BE2C (cell line): ENCODE measurements around the gene SLC37A3.
"Not testable (repeated sequence)": the region's sequence is repeated elsewhere in the genome, so short reads cannot be mapped to it uniquely, and the experiment has no call there.

Experiments used
- DNase-seq: peaks from one replicate; pipeline ENCODE4 v3.0.0-alpha.2; 2020
- H3K27me3 ChIP-seq: fragments of 250-450 bp; sonication (Bioruptor Pico); 2 replicates; pipeline ENCODE4 v1.5.1; 2020; ENCODE audit warnings: mild to moderate bottlenecking
- H3K36me3 ChIP-seq: fragments of 250-450 bp; sonication (Bioruptor Pico); 2 replicates; pipeline ENCODE4 v1.5.1; 2020; ENCODE audit warnings: mild to moderate bottlenecking
- H3K4me1 ChIP-seq: fragments of 250-450 bp; sonication (Bioruptor Pico); 2 replicates; pipeline ENCODE4 v1.5.1; 2020
- H3K4me3 ChIP-seq: 2 replicates; pipeline ENCODE4 v1.5.1; 2011; ENCODE audit warnings: low read depth, low read length
- H3K9me3 ChIP-seq: fragments of 250-450 bp; sonication (Bioruptor Pico); 2 replicates; pipeline ENCODE4 v1.5.1; 2020
- TF ChIP-seq, protein P1 (sequence below): IDR thresholded peaks from 2 replicates; pipeline ENCODE4 v1.5.1; 2012; ENCODE audit warnings: mild to moderate bottlenecking, low read depth, low read length

Gene SLC37A3

DNA sequence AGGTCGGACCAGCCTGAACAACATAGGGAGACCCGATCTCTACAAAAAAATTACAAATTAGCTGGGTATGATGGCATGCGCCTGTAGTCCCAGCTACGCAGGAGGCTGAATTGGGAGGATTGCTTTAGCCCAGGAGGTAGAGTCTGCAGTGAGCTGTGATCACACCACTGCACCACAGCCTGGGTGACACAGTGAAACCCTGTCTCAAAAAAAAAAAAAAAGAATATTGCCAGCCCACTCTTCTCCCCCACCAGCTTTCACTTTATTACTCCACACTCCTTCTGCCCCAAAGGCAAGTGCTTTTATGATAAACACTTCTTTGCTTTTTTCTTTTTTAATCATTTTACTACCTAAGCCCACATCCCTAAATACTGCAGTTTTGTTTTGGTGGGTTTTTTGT is 20.3 kb upstream of the SLC37A3 start:
- TF ChIP-seq, protein P1, sequence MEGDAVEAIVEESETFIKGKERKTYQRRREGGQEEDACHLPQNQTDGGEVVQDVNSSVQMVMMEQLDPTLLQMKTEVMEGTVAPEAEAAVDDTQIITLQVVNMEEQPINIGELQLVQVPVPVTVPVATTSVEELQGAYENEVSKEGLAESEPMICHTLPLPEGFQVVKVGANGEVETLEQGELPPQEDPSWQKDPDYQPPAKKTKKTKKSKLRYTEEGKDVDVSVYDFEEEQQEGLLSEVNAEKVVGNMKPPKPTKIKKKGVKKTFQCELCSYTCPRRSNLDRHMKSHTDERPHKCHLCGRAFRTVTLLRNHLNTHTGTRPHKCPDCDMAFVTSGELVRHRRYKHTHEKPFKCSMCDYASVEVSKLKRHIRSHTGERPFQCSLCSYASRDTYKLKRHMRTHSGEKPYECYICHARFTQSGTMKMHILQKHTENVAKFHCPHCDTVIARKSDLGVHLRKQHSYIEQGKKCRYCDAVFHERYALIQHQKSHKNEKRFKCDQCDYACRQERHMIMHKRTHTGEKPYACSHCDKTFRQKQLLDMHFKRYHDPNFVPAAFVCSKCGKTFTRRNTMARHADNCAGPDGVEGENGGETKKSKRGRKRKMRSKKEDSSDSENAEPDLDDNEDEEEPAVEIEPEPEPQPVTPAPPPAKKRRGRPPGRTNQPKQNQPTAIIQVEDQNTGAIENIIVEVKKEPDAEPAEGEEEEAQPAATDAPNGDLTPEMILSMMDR = no peak
- H3K27me3 ChIP-seq = no peaks in the 10 kb centered on the region

DNA sequence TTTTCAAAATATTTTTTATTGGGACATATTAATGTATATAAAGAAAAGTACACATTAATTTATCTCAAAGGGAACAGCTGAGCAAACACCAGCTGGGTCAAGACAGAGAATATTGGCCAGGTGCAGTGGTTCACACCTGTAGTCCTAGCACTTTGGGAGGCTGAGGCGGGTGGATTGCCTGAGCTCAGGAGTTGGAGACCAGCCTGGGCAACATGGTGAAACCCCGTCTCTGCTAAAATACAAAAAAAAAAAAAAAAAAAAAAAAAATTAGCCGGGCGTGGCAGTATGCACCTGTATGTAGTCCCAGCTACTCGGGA is 19.8 kb upstream of the SLC37A3 start:
- DNase-seq, H3K9me3 ChIP-seq, H3K4me1 ChIP-seq, H3K27me3 ChIP-seq, H3K36me3 ChIP-seq, H3K4me3 ChIP-seq: not testable (repeated sequence)

More for the DNA sequence above, 20.3 kb upstream of the SLC37A3 start:
- no peaks in the 10 kb centered on the region for H3K36me3 ChIP-seq
- H3K9me3 ChIP-seq = no peaks in the 10 kb centered on the region; the same call in 1 of the 2 replicates
- no peak for DNase-seq
- no peak overlapping the region for H3K4me3 ChIP-seq
- H3K4me1 ChIP-seq = no peaks in the 10 kb centered on the region

DNA sequence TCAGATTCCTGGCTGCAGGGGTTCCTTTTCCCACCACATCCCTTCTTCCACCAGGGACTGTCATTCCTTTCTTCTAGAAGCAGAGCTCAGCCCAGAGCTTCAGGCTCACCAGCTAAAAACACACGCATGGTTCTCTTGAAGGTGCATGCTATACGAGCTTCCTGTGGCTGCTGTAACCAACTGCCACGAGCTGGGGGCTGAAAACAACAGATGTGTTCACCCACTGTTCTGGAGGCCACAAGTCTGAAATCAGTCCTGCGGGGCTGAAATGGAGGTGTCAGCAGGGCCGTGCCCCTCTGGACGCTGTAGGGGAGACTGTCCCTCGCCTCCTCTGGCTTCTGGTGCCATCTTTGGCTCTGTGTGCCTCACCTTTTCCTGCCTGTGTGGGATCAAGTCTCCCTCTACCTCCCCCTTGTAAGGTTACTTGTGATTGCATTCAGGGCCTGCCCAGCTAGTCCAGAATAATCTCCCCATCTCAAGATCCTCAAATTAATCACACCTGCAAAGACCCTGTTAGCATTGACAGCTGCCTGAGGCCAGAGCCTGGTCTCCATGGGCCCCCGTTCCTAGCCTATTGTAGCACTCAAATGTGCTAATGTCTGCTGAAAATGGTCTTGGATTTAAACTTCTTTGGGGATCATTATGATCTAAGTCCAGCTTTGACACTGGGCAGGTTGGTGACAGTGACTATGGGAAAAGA is 19.3 kb upstream of the SLC37A3 start:
- H3K36me3 ChIP-seq = no peaks in the 10 kb centered on the region
- no peaks in the 10 kb centered on the region for H3K4me1 ChIP-seq
- H3K4me3 ChIP-seq = no peak overlapping the region
- TF ChIP-seq, protein P1 = no peak
- H3K27me3 ChIP-seq = no peaks in the 10 kb centered on the region
- no peaks in the 10 kb centered on the region for H3K9me3 ChIP-seq
- DNase-seq = no peak

DNA sequence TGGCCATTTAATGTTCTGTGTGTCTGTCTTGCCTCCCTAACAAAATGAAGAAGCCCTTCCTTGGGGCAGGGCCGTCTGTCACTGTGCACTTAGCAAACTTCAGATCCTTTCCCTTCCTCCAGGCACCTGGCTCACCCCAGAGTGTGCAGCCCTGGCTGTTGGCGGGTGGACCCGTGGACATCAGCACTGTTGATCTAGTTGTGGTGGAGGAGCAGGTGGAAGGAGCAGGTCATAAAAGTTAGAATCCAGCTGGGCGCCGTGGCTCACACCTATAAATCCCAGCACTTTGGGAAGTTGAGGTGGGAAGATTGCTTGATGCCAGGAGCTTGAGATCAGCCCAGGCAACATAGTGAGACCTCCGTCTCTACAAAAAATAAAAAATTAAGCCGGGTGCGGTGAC is 18.2 kb upstream of the SLC37A3 start:
- DNase-seq = no peak
- no peak overlapping the region for H3K4me3 ChIP-seq
- H3K4me1 ChIP-seq = no peaks in the 10 kb centered on the region
- no peaks in the 10 kb centered on the region for H3K36me3 ChIP-seq
- H3K9me3 ChIP-seq = no peaks in the 10 kb centered on the region
- H3K27me3 ChIP-seq = no peaks in the 10 kb centered on the region
- TF ChIP-seq, protein P1 = no peak

DNA sequence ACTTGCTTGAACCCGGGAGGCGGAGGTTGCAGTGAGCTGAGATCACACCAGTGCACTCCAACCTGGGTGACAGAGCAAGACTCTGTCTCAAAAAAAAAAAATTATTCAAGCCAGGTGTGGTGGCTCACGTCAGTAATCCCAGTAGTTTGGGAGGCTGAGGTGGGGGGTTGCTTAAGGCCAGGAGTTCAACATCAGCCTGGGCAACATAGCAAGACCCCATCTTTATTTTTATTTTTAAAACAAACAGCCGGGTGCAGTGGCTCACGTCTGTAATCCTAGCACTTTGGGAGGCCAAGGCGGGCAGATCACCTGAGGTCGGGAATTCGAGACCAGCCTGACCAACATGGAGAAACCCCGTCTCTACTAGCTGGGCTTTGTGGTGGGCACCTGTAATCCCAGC is 17.5 kb upstream of the SLC37A3 start:
- not testable (repeated sequence) for H3K27me3 ChIP-seq, H3K36me3 ChIP-seq, H3K4me3 ChIP-seq, H3K9me3 ChIP-seq, DNase-seq, H3K4me1 ChIP-seq

DNA sequence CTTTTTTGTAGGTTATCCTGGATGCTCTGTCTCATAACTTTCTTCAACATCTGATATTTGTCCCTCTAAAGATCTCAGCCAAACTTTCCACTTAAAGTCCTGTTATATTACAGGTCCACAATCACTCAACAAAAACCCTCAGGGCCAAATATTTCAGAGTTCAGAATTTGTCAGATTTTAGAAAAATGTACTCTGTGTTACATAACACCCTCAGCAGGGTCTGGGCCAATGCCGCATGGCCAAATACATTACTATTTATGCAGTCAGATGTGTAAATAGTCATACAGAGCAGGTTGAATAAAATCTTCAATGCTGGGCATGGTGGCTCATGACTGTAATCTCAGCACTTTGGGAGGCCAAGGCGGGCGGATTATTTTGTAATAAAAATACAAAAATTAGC is 17.0 kb upstream of the SLC37A3 start:
- TF ChIP-seq, protein P1 = no peak
- no peaks in the 10 kb centered on the region for H3K9me3 ChIP-seq
- no peak for DNase-seq
- no peaks in the 10 kb centered on the region for H3K27me3 ChIP-seq
- H3K36me3 ChIP-seq = no peaks in the 10 kb centered on the region
- H3K4me3 ChIP-seq = no peak overlapping the region
- no peaks in the 10 kb centered on the region for H3K4me1 ChIP-seq

DNA sequence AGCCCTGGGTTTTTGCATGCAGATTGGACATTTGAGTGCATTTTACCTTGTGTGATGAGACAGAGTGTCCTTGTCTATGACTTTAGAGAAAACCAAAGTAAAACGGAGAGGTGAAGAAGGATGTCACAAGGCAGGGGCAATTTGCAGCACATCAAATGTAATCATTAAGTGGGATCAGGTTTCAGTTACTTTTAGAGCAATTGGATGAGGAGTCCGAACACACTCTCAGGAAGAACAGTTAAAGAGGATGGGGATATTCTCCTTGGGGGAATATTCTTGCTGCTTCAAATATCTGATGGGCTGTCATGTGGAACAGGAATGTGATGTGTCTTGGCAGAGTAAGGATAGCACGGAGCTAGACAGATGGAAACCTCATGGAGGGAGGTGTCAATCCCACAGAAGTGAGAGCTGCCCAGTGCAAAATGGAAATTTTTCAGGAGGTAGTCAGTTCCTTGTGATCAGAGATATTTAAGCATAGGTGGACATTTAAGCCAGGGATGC is 6.3 kb upstream of the SLC37A3 start:
- no peak overlapping the region for H3K4me3 ChIP-seq
- no peaks in the 10 kb centered on the region for H3K36me3 ChIP-seq
- no peak for DNase-seq
- H3K9me3 ChIP-seq = no peaks in the 10 kb centered on the region
- TF ChIP-seq, protein P1 = no peak
- H3K27me3 ChIP-seq = peaks cover 6% of the 10 kb centered on the region
- no peaks in the 10 kb centered on the region for H3K4me1 ChIP-seq
